GM21447 (cell line): ENCODE measurements around the gene TLE5.

Experiments used
- ATAC-seq: cut with Tn5 transposase; IDR thresholded peaks from one replicate; pipeline ENCODE4 v1.9.1; 2021; ENCODE audit not compliant: unreplicated experiment

TLE5 gene, protein sequence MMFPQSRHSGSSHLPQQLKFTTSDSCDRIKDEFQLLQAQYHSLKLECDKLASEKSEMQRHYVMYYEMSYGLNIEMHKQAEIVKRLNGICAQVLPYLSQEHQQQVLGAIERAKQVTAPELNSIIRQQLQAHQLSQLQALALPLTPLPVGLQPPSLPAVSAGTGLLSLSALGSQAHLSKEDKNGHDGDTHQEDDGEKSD

GRCh38 chr19:3062165-3063105 is at the start of gene TLE5:
TSS of gene TLE5 (minus strand) at chr19:3062495. CDS start at chr19:3062200, 295 bp downstream.
- ATAC-seq = no peak

- no peak for ATAC-seq
Measured at GRCh38 chr19:3111586-3112247, 49.4 kb upstream of the TLE5 start.

- no peak for ATAC-seq
Measured at GRCh38 chr19:3110126-3110825, 48.0 kb upstream of the TLE5 start.

DNA sequence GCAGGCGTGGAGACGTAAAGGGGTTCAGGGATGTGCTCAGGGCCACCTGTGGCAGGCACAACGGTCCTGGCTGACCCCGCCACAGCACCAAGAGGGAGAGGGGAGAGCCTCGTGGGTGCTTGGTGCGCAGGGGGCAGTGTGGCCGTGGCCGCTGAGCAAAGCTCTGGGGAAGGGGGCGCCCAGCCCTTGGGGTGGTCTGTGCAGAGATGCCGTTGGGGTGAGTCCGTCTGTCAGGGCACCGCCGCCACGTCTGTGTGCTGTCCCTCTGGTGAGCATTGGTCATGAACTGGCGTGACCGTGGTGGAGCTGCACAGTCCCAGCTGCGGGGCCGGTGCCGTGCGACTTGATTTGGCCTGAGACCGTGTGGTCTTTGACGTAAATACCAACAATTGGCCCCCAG is 47.2 kb upstream of the TLE5 start:
- ATAC-seq = no peak

GRCh38 chr19:3108775-3109174 is 46.5 kb upstream of the TLE5 start:
- ATAC-seq = no peak

GRCh38 chr19:3107658-3108057 is 45.4 kb upstream of the TLE5 start:
- no peak for ATAC-seq

- no peak for ATAC-seq
Measured at GRCh38 chr19:3106509-3107141, 44.3 kb upstream of the TLE5 start.

DNA sequence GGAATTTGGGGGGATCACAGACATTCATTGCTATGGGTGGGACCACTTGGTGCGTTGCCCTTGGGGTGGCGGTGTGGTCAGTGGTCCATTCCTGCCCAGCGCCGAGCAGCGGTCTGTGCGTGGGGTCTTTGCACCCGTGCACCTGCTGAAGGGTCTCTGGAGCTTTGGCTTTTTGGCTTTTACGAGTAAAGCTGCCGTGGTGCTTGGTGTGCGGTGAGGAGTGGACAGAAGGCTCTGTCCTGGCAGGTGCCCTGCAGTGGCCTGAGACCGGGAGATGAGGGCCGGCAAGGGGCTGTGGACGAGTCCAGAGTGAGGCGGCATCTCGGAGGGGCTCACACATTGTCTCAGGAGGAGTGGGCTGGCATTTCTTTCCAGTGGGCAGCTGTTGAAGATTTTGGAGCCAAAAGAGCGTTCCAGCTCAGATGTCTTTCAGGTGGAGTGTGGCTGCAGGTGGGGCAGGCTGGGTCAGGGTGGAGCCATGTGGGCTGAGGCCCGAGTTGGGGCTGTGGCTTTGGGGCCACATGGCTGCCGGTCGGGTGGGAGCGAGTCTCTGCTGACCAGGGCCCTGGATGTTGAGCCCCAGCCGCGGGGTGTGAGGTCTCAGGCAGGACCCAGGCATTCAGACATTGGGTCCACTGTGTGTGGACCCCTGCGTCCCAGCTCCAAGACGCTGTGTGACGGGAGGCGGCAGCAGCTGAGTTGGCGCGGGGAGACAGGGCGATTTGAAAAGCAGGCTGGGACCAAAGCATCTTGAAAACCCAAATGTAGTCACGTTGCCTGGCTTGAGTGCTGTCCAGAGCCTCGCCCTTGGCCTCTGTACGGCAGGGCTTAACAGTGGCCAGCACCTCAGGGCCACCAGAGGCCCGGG is 43.6 kb upstream of the TLE5 start:
- ATAC-seq = no peak

GRCh38 chr19:3104708-3104983 is 42.4 kb upstream of the TLE5 start:
- ATAC-seq = no peak

GRCh38 chr19:3102239-3103140 is 40.2 kb upstream of the TLE5 start:
- no peak for ATAC-seq

GRCh38 chr19:3100747-3101730 is 38.7 kb upstream of the TLE5 start:
- ATAC-seq = no peak

GRCh38 chr19:3100331-3100730 is 38.0 kb upstream of the TLE5 start:
- ATAC-seq = no peak

DNA sequence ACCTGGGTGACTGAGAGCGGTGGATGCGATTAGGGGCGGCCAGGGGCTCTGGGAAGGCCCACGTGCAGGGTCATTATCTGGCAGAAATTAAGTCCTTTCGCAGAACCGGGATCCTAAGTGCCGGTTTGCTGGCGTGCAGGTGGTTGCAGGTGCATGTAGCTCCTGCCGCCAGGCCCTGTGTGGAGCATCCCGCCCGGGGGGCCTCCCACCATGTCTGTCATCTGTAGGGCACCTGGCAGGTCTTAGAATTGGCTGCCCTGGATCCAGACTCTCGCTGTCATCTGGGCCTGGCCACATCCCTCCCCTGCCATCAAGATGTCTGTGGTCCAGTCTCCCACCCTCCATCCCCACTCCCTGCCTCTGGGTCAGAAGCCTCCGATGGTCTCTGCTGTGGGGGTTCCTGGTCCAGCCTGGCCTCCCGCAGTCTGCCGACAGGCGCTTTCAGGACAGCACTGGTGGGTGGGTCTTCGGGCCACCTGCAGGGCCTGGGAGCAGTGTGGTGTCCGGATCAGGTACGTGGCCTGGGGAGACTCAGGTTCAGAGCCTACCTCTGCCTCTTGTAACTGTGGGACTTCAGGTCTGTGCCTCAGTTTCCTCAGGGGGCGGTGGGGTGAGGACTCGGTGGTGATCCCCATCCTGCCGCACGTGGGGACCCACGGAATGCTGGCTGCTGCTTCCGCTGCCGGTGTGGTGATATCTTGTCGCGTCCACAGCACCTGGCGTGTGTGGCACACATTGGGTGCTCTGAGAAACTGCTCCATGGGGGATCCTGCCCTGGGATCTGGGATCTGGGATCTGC is 37.3 kb upstream of the TLE5 start:
- no peak for ATAC-seq

- no peak for ATAC-seq
Measured at GRCh38 chr19:3098515-3099346, 36.4 kb upstream of the TLE5 start.

GRCh38 chr19:3098141-3098514 is 35.8 kb upstream of the TLE5 start:
- ATAC-seq = no peak

DNA sequence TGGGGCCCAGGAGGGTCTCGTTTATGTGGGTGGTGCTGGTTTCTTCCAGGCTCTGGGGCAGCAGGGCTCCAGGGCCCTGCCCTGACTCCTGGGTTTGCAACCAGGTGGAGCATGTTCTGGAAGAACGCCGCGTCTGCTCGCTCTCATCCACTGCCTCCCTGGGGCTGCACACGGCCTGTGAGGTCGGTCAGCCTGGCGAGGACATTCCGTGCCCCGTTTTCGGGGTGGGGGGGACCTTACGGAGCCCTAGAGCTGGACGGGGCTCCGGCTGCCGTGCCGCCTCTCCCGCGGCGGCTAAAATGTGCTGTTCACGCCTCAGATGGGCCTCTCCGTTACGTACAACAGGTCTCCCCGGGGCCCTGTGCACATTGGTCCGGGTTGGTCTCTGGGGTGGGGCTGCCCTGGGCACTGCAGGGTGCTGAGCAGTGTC is 35.2 kb upstream of the TLE5 start:
- ATAC-seq = no peak
